Activated naive CD8-positive, alpha-beta T cell treated with anti-CD3 and anti-CD28 coated beads, Interleukin-2, amount 50 U/mL, for 24 hours (primary cell): ENCODE measurements around the gene SHANK2.

Experiments used
- ATAC-seq: fragments of 150-1000 bp; cut with Tn5 transposase; one replicate; pipeline ENCODE4 v1.10.0; 2021
- DNase-seq: peaks from one replicate; pipeline ENCODE4 v3.0.0; 2021
- H3K27ac Mint-ChIP-seq: one replicate; pipeline ENCODE4 v1.8.0; 2021; ENCODE audit warnings: mild to moderate bottlenecking, mixed read lengths
- H3K27me3 Mint-ChIP-seq: one replicate; pipeline ENCODE4 v1.8.0; 2021; ENCODE audit warnings: mixed read lengths
- H3K36me3 Mint-ChIP-seq: one replicate; pipeline ENCODE4 v1.8.0; 2021; ENCODE audit warnings: low read depth, mixed read lengths
- H3K4me1 Mint-ChIP-seq: one replicate; pipeline ENCODE4 v1.8.0; 2021; ENCODE audit warnings: mixed read lengths
- H3K4me3 Mint-ChIP-seq: one replicate; pipeline ENCODE4 v1.8.0; 2021; ENCODE audit warnings: mild to moderate bottlenecking, moderate library complexity, mixed read lengths
- H3K9me3 Mint-ChIP-seq: one replicate; pipeline ENCODE4 v1.8.0; 2021; ENCODE audit warnings: mixed read lengths

Gene SHANK2

GRCh38 chr11:71252269-71252769 lies at the start of gene SHANK2:
Gene SHANK2, minus strand, starts transcription at chr11:71252577. Its CDS starts 105,251 bp downstream, at chr11:71147326.
- peaks cover 5% of the 10 kb centered on the region for H3K4me1 Mint-ChIP-seq
- DNase-seq = no peak
- H3K4me3 Mint-ChIP-seq = no peak within 1 kb of the TSS
- H3K9me3 Mint-ChIP-seq = no peaks in the 10 kb centered on the region
- peaks cover 56% of the 10 kb centered on the region for H3K27me3 Mint-ChIP-seq
- H3K27ac Mint-ChIP-seq = no peak within 1 kb of the TSS
- no peaks in the 10 kb centered on the region for H3K36me3 Mint-ChIP-seq
- no peak for ATAC-seq

- Mint-ChIP-seq H3K9me3 (no peaks in the 10 kb centered on the region), H3K36me3 (no peaks in the 10 kb centered on the region), H3K4me1 (no peaks in the 10 kb centered on the region), H3K27ac (no peak overlapping the region), H3K4me3 (no peak overlapping the region), H3K27me3 (peaks cover 6% of the 10 kb centered on the region)
- ATAC-seq (no peak), DNase-seq (no peak)
Observed at GRCh38 chr11:71301858-71302533, 49.6 kb upstream of the SHANK2 start.

- H3K4me3 Mint-ChIP-seq = no peak overlapping the region
- no peaks in the 10 kb centered on the region for H3K36me3 Mint-ChIP-seq
- ATAC-seq = no peak
- no peaks in the 10 kb centered on the region for H3K9me3 Mint-ChIP-seq
- H3K4me1 Mint-ChIP-seq = no peaks in the 10 kb centered on the region
- peaks cover 7% of the 10 kb centered on the region for H3K27me3 Mint-ChIP-seq
- no peak overlapping the region for H3K27ac Mint-ChIP-seq
- DNase-seq = no peak
Observed at GRCh38 chr11:71301046-71301857, 48.9 kb upstream of the SHANK2 start.

GRCh38 chr11:71300187-71300586 lies 47.8 kb upstream of the SHANK2 start:
- Mint-ChIP-seq H3K27me3 (peaks cover 10% of the 10 kb centered on the region), H3K4me3 (no peak overlapping the region), H3K36me3 (no peaks in the 10 kb centered on the region), H3K27ac (no peak overlapping the region), H3K4me1 (no peaks in the 10 kb centered on the region), H3K9me3 (no peaks in the 10 kb centered on the region)
- DNase-seq (no peak), ATAC-seq (no peak)

GRCh38 chr11:71298761-71299181 lies 46.4 kb upstream of the SHANK2 start:
- H3K27me3 Mint-ChIP-seq = peaks cover 15% of the 10 kb centered on the region
- H3K36me3 Mint-ChIP-seq = no peaks in the 10 kb centered on the region
- H3K4me1 Mint-ChIP-seq = no peaks in the 10 kb centered on the region
- DNase-seq = no peak
- no peak overlapping the region for H3K27ac Mint-ChIP-seq
- ATAC-seq = no peak
- no peaks in the 10 kb centered on the region for H3K9me3 Mint-ChIP-seq
- H3K4me3 Mint-ChIP-seq = no peak overlapping the region

GRCh38 chr11:71298016-71298550 lies 45.7 kb upstream of the SHANK2 start:
- peaks cover 12% of the 10 kb centered on the region for H3K27me3 Mint-ChIP-seq
- H3K4me1 Mint-ChIP-seq = no peaks in the 10 kb centered on the region
- ATAC-seq (no peak), DNase-seq (no peak)
- H3K9me3 Mint-ChIP-seq = no peaks in the 10 kb centered on the region
- no peaks in the 10 kb centered on the region for H3K36me3 Mint-ChIP-seq
- no peak overlapping the region for H3K4me3 Mint-ChIP-seq
- H3K27ac Mint-ChIP-seq = no peak overlapping the region

- Mint-ChIP-seq H3K27me3 (peaks cover 10% of the 10 kb centered on the region), H3K36me3 (no peaks in the 10 kb centered on the region), H3K4me1 (no peaks in the 10 kb centered on the region), H3K4me3 (no peak overlapping the region), H3K9me3 (peaks cover 15% of the 10 kb centered on the region), H3K27ac (no peak overlapping the region)
- no peak for ATAC-seq
- no peak for DNase-seq
Observed at GRCh38 chr11:71294846-71295600, 42.6 kb upstream of the SHANK2 start.

GRCh38 chr11:71293961-71294782 lies 41.8 kb upstream of the SHANK2 start:
- Mint-ChIP-seq H3K36me3 (peaks cover 2% of the 10 kb centered on the region), H3K27me3 (peaks cover 10% of the 10 kb centered on the region), H3K4me3 (no peak overlapping the region), H3K9me3 (peaks cover 15% of the 10 kb centered on the region), H3K27ac (no peak overlapping the region), H3K4me1 (no peaks in the 10 kb centered on the region)
- ATAC-seq (no peak), DNase-seq (no peak)

GRCh38 chr11:71286701-71287643 lies 34.6 kb upstream of the SHANK2 start:
- peaks cover 2% of the 10 kb centered on the region for H3K36me3 Mint-ChIP-seq
- no peak for DNase-seq

GRCh38 chr11:71285111-71285510 lies 32.7 kb upstream of the SHANK2 start:
- Mint-ChIP-seq H3K27ac (no peak overlapping the region), H3K4me1 (no peaks in the 10 kb centered on the region), H3K4me3 (no peak overlapping the region), H3K27me3 (peaks cover 7% of the 10 kb centered on the region), H3K9me3 (peaks cover 6% of the 10 kb centered on the region), H3K36me3 (peaks cover 2% of the 10 kb centered on the region)
- DNase-seq = no peak
- no peak for ATAC-seq

More at GRCh38 chr11:71286701-71287643, 34.6 kb upstream of the SHANK2 start:
- peaks cover 4% of the 10 kb centered on the region for H3K27me3 Mint-ChIP-seq
- no peak for ATAC-seq
- H3K4me3 Mint-ChIP-seq = no peak overlapping the region
- no peaks in the 10 kb centered on the region for H3K4me1 Mint-ChIP-seq
- H3K27ac Mint-ChIP-seq = no peak overlapping the region
- H3K9me3 Mint-ChIP-seq = peaks cover 20% of the 10 kb centered on the region

GRCh38 chr11:71284525-71285092 lies 32.2 kb upstream of the SHANK2 start:
- peaks cover 5% of the 10 kb centered on the region for H3K9me3 Mint-ChIP-seq
- H3K36me3 Mint-ChIP-seq = peaks cover 2% of the 10 kb centered on the region
- ATAC-seq (no peak), DNase-seq (no peak)
- H3K27ac Mint-ChIP-seq = no peak overlapping the region
- no peak overlapping the region for H3K4me3 Mint-ChIP-seq
- peaks cover 7% of the 10 kb centered on the region for H3K27me3 Mint-ChIP-seq
- H3K4me1 Mint-ChIP-seq = no peaks in the 10 kb centered on the region

GRCh38 chr11:71283971-71284441 lies 31.6 kb upstream of the SHANK2 start:
- Mint-ChIP-seq H3K9me3 (peaks cover 5% of the 10 kb centered on the region), H3K27ac (no peak overlapping the region), H3K4me3 (no peak overlapping the region), H3K4me1 (no peaks in the 10 kb centered on the region), H3K36me3 (no peaks in the 10 kb centered on the region), H3K27me3 (peaks cover 7% of the 10 kb centered on the region)
- no peak for ATAC-seq
- no peak for DNase-seq
